ENCODE measurements around the gene CRYGD.
"Not testable (repeated sequence)": the region's sequence is repeated elsewhere in the genome, so short reads cannot be mapped to it uniquely, and the experiment has no call there.

CRYGD gene

DNA sequence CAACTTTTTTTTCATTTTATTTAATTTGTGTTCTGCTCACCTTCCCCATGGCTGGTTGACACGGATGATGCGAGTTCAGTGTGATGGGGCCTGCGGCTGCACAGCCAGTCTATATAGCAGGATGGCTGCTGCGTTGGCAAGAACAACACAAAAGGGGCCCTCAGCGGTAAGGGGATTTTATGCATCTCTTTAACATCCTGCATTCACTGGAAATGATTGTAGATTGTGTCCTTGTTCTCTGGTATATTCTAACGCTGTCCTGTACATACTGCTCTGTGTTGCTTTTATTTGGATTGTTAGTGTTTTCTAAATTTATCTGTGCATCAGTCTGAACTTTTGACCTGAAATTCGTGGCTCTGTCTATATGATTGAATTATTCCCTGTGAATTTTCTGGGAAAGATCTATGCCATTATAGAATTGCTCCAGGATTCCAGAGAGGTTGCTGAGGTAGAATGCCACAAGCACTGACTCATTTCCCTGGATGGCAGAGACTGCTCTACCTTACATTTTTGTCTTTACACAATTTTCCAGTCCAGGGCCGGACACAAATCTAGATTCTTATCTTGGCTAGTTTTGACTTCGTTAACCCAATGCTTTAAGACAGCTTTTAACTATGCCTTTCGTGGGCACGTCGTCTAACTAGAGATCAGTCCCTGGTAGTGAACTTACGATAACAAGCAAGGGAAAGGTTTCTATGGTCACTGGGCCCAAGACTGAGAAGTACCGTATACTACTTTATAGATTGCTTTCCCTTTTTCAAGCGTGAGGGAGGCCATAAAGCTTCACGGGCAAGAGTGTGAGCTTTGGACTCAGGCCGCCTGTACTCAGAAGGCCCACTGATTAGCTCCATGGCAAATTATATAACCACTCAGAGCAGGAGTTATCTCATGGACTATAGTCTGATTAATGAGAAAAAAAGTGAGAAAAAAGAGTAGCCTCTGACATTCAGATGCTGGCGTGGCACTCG lies 5.7 kb upstream of the CRYGD start, which contains the start of gene CRYGC:
Gene CRYGC (minus strand): TSS at position 85 of the 968 bp plus-strand sequence. CDS start 36 bp downstream, at position 49.
- DNase-seq (ENCODE audit: low read depth) = no peak

DNA sequence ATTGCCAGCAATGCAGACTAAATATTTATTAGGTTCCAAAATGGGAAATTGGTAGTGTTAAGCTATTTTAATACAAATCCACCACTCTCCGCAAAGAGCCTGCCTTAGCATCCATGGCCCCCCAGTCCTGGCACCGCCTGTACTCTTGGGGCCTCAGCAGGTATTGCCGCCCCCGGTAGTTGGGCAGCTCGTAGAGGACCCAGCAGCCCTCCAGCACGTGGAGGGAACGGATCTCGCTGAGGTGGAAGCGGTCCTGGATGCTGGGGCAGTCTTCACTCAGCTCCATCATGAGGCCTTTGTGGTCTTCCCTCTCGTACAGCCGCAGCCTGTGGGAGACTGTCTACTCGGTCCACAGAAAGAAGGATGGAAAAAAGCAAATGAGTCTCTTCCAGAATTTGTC lies 3.8 kb upstream of the CRYGD start:
- DNase-seq (ENCODE audit: low read depth) = no peak

DNA sequence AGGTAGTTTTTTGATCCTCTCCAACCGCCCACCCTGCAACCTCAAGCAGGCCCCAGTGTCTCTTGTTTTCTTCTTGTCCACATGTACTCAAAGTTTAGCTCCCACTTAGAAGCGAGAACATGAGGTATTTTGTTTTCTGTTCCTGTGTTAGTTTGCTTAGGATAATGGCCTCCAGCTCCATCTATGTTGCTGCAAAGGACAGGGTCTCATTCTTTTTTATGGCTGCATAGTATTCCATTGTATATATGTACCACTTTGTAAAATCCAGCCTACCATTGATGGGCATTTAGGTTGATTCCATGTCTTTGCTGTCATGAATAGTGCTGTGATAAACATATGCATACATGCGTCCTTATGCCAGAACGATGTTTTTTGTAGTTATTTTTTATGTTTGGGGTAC lies 2.8 kb upstream of the CRYGD start:
- DNase-seq (ENCODE audit: low read depth) = no peak

DNA sequence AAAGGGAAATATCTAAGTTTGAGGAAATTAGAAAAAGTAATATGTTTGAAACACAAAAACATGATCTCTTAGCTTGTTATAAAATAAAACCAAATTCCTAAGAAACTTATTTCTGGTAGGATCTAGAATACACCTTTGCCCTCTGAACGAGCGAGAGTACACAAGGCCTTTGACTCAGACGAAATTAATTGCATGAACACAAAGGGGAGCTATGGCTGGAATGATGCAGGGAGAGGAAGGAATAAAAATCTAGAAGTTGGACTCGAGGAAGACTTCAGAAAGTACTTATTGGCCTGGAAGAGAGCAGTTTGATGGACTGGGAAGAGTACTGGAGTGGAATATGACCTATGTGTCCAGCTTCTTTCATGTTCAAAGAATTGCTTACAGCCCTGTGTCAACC lies 927 bp upstream of the CRYGD start:
- no peak for DNase-seq (ENCODE audit: low read depth)

DNA sequence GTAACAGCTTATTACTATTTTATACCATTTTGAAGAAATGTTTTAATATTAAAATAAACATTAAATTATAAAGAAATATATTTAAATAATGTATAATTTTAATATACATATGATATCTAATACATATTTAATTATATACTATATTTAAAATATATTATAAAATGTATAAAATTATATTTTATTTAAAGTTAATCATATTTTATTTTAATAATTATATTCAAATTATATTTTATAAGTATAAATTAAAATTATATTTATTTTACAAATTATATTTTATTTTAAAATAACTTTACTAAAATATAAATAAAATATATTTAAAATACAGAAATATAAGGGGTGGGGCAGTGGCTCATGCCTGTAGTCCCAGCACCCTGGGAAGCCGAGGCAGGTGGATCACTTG lies 2.1 kb downstream of the CRYGD start:
- no peak for DNase-seq (ENCODE audit: low read depth)

DNA sequence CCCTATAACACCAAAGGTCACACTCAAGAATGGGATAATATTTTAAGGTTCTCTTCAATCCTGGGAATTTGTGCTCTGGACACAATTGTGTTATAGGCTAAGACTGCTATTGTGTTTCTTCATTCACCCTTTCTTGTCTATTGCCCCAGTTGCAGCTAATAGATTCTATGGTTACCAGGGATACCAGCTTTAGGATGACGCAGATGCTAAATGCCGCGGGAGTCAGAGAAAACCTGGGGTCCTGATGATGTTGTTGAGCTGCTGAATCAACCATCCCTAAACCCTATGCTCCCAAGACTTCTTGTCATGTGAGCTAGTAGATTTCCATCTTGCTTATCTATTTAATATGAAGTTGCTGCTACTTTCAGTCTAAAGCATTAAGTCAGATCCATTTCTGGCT lies 5.4 kb downstream of the CRYGD start:
- DNase-seq (ENCODE audit: low read depth) = no peak

DNA sequence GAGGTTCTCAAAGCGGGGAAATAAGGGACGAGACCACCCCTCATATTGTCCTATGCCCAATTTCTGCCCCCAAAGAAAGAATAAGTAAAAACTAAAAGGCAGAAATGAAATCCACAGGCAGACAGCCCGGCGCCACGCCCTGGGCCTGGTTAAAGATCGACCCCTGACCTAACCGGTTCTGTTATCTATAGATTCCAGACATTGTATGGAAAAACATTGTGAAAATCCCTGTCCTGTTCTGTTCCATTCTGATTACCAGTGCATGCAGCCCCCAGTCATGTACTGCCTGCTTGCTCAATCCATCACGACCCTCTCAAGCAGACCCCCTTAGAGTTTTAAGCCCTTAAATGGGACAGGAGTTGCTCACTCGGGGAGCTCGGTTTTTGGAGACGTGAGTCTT lies 6.9 kb downstream of the CRYGD start:
- DNase-seq (ENCODE audit: low read depth) = not testable (repeated sequence)

DNA sequence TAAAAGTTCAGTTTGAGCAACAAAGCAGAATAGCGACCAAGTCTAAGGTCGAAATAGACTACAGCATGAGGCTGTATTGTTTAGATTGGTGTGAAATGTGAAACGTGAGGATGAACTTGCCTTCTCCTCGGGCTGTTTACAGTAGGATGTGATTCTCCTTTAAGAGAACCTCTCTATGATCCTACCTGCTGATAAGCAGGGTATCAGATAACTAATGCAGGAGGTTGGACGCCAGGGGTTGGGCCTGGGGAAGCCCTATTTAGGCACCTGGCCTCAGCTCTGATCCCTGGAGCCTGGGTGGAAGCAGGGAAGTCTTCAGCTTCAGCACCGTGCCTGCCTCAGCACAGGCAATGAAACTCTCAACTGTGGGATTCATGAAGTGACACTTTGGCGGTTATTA lies 11.4 kb downstream of the CRYGD start:
- no peak for DNase-seq (ENCODE audit: low read depth)

DNA sequence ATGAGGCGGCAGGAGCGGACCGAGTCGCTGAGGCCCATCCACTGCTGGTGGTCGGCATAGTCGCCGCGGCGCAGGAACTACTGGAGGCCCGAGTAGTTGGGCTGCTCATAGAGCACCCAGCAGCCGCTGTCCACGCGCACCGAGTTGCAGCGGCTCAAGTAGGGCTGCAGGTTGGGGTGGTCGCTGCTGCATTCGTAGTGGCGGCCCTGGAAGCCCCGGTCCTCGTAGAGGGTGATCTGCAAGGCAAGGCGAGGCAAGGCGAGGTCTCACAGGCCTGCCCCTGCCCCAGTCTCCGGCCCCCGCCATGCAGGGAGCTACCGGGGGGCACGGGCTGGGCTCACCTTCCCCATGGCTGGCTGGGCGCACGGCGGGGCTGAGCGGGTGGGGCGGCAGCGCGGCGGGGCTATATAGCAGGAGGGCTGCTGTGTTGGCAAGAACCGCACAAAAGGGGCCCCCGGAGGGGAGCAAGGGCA lies 12.0 kb downstream of the CRYGD start:
- DNase-seq (ENCODE audit: low read depth) = not testable (repeated sequence)

DNA sequence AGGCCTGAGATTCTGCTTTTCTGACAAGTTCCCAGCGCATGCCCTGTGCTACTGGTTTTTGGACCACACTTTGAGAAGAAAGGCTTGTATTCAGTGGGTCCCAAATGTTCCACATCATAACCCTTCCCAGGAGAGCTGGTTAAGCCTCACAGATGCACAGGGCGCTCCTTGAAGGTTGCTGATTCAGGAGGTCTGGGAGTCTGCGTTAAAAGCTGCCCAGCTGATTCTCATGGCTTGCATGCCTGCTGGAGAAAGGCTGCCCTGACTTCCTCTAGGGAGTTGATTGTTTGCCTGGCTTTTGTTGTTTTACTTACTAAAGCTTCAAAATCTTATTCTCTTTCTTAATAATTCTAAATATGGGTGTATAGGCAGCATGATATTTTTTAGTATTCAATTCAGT lies 20.7 kb downstream of the CRYGD start:
- DNase-seq (ENCODE audit: low read depth) = no peak

DNA sequence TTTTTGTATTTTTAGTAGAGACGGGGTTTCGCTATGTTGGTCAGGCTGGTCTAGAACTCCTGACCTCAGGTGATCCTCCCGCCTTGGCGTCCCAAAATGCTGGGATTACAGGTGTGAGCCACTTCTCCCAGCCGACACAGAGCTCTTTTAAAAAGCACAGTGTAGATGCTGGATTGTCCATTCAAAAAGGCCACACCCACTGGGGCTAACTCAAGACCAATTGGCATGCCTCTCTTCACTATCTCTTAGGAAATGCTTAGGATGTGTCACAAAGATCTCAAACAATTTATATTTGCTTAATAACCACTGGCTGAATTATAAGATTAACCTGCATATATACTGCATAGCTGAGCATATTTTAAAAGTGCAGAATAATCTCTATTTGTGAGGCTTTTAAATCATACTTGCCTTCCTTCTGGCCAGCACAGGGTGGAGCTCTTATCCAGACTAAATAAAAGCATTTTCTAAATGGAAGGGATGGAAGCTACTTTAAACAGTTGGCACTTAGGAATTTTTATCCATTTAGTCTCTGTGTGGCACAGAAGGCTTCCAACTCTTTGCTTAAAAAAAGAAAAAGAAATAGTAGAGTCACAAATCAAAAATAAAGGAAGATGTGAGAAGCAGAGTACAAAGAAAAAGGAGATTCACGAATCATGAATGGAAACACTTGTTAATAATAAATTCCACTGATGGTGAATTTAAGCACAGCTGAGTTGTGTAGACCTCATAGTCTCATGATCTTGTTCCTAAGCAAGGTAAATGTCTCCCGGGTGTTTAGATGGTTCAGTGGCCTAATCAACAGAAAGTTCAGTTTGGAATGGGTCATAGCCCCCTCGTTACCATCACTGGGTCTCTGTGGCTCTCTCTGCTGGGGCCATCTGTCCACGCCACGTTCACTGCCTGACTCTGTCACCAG lies 22.4 kb downstream of the CRYGD start:
- DNase-seq (ENCODE audit: low read depth) = no peak

DNA sequence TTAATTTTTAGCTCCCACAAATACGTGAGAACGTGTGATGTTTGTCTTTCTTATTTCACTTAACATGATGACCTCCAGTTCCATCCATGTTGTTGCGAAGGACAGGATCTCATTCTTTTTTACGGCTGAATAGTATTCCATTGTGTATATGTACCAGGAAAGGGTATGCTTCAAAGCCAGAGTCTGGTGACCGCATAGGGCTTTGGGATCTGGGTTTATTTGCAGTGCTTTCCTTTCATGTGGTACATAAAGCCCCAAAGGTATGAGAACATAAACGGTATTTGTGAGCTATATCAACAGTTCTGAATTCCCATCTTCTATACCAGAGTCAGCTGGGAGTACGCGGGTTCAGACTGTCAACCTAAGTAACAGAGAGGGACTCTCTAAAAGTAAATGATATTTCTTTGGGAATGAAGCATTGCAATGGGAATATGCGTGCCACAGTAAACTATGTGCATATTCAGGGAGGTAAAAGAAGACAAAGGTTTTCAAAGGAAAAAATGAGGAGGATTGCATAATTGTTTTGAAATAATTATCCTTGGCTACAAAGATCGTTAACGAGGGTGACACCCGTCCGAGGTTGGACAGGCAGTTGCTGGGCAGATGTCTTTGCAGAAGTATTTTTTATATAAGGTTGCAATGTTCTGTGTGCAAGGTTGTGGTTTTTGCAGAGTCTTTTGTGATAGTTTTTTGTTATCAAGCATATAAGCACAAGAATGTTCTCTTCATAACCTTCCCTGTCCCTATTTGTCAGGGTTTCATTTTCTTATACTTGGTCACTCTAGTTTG lies 24.4 kb downstream of the CRYGD start:
- DNase-seq (ENCODE audit: low read depth) = no peak

DNA sequence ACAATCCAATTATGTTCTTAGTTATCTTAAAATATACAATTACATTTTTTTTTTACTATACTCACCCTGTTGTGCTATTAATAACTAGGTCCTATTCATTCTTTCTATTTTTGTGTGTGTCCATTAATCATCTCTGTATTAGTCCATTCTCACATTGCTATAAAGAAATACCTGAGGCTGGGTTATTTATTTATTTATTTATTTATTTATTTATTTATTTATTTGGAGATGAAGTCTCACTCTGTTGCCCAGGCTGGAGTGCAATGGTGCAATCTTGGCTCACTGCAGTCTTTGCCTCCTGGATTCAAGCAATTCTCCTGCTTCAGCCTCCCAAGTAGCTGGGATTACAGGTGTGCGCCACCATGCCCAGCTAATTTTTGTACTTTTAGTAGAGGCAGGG lies 25.6 kb downstream of the CRYGD start:
- not testable (repeated sequence) for DNase-seq (ENCODE audit: low read depth)

DNA sequence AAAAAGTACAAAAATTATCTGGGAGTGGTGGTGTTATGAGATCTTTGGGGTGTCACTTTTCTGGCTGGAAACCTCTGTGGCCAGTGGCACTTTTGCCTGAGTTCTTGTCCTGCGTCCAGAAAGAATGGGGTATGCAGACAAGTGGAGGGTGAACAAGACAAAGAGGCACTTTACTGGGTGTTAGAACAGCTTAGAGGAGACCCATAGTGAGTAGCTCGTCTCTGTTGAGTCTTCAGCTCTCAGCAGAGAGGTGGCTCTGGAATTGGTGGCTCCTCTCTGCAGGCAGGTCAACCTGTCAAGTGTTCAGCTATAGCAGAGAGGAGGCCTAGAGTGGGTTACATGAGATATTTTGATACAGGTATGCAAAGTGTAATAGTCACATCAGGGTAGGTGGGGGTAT lies 26.1 kb downstream of the CRYGD start:
- no peak for DNase-seq (ENCODE audit: low read depth)

DNA sequence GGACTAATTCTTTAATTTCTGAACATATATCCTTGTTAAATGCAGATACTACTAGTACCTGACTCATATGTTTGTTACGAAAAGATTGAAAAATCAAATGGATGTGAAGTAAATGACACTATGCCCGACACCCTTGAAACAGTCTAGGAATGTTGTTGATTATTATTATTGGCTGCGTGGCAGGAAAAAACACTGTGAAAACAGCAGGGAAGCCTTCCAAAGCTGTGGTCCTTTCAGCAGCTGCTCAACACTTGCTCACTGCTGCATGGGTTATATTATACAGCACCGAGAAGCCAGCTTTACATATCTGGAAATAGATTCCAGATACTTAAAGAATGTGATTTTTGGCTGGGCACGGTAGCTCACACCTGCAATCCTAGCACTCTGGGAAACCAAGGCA lies 26.5 kb downstream of the CRYGD start:
- DNase-seq (ENCODE audit: low read depth) = no peak

DNA sequence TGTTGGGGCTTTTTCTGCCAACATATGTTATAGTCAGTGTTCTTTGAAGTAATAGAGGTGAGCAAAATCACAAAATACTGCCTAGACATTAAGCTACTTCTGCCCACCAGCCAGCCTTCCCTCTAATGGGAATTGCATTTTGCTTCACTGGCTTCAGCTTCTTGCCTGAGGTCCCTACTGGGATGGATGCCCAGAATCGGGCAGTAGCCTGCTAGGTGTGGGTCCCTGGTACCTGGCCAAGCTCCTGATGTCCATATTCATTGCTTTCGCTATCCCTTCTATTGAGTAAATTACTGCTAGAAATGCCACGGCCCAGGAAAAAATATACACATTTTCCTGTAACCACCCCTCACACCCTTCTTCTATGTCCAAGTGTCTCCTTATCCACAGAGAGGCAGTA lies 27.0 kb downstream of the CRYGD start:
- DNase-seq (ENCODE audit: low read depth) = no peak

DNA sequence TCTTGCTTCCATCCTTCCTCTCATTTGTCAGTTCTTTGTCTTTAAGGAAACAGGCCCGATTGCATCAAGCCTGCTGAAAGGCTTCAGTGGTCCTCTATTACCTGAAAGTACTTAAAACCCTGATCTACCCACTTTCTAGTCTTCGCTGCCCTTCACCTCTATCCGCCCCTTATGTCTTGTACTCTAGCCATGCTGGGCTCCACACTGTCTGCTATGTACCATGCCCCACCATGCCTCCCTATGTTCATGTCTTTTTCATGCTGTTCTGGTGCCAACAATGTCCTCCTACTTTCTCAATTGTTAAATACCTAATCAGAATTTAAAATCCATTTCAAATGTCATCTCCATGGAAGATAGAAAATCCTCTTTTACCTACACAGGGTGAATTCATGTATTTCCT lies 28.2 kb downstream of the CRYGD start:
- DNase-seq (ENCODE audit: low read depth) = no peak

DNA sequence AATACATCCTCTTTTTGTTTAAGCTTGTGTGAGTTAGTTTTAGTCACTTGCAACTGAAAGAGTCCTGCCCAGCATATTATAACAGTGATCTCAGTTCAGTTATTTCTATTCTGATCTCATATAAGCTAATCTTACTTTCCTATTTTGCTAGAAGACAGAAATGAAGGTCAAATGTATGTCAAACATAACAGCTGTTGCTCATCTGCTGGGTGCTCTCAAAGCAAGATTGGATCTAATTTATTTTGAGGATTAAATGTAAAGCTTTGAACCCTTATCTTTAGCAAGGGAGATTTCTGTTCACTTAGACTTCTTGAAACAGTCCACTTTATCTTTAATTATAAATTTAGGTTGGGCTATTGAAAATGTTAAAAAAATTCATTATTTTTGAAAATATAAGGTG lies 31.2 kb downstream of the CRYGD start:
- DNase-seq (ENCODE audit: low read depth) = no peak

DNA sequence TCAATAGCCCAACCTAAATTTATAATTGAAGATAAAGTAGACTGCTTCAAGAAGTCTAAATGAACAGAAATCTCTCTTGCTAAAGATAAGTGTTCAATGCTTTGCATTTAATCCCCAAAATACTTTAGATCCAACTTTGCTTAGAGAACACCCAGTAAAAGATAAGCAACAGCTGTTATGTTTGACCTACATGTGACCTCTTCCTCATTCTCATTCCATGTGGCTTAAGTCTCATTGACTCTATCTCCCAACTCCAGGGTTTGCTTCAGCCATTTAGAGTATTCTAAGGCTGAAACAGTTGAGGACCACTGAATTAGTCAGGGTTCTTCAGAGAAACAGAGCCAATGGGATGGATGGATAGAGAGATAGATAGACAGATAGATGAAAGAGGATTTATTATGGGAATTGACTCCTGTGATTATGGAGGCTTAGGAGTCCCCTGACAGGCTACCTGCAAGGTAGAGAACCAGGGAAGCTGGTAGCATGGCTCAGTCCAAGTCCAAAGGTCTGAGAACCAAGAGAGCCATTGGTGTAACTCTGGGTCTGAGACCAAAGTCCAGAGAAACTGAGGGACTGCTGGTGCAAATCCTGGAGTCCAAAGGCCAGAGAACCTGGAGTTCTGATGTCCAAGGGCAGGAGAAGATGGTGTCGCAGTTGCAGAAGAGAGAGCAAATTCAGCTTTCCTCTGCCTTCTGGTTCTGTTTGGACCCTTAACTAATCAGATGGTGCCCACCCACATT lies 32.1 kb downstream of the CRYGD start:
- DNase-seq (ENCODE audit: low read depth) = no peak

DNA sequence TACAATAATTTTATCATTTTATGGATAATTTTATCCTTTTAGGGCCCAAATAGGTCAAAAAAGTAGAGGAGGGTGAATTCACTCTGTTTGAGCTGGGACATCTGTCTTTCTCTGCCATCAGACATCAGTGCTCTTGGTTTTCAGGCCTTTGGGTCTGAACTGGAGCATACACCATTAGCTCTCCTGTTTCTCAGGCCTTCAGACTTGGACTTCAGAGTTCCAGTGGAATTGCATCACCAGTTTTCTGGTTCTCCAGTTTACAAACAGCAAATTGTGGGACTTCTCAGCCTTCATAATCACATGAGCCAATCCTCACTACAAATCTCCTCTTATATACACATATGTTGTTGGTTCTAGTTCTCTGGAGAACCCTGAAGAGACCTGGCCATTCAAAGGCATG lies 33.9 kb downstream of the CRYGD start:
- DNase-seq (ENCODE audit: low read depth) = no peak

DNA sequence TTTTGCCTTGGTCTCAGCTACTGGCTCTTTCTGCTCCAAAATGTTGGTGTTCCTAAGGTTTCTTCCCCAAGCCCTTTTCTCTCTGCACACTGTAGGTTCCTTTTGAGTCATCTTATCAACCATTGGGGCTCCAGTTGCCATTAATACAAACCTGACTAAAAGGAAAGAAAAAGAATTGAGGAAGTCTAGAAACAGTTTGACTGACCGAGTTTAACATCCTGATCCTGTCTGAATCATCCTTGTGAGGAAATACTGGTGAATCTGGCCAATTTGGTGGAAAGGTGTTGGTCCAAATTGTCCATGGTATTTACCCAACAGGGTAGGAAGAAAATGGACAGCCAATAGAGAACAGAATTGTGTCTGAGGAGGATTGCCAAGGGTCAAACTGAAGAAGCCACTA lies 38.3 kb downstream of the CRYGD start:
- DNase-seq (ENCODE audit: low read depth) = no peak

Data from stimulated activated CD8-positive, alpha-beta memory T cell treated with anti-CD3 and anti-CD28 coated beads, Interleukin-12 subunit alpha, Interleukin-12 subunit beta, amount 100 ng/mL, for 4 hours (primary cell).